AG10803 (cell line): ENCODE measurements around the gene NFATC1.

Experiments
- DNase-seq: peaks from one replicate; pipeline ENCODE4 v3.0.0; 2010; ENCODE audit warnings: low read depth
- H3K4me3 ChIP-seq: 2 replicates; pipeline ENCODE4 v1.5.1; 2011; ENCODE audit warnings: mild to moderate bottlenecking, low read length, control low read depth
- TF ChIP-seq, protein P1 (sequence below): conservative IDR thresholded peaks from 2 replicates; pipeline ENCODE4 v1.5.1; 2011; ENCODE audit warnings: mild to moderate bottlenecking, low read length, control low read depth, inconsistent platforms

NFATC1 gene

DNA sequence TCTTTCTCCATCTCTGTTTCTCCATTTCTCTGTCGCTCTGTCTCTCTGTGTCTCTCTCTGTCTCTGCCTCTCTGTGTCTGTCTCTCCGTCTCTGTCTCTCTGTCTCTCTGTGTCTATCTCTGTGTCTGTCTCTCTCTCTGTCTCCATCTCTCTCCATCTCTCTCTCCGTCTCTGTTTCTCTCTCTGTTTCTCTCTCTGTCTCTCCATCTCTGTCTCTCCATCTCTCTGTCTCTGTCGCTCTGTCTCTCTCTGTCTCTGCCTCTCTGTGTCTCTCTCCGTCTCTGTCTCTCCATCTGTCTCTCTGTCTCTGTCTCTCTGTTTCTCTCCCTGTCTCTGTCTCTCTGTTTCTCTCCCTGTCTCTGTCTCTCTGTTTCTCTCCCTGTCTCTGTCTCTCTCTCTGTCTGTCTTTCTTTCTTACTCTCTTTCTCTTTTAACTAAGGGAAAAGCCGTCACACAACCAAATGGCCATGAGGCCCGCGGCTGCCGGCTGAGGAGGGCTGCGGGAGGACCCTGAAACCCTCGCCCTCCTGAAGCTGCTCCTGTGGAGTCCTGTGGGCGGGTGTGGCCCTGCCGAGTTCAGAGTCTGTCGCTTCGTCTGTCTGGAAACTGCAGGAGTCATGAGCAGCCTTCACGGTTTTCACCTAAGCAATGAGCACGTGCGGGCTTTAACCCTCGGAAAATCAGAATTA is 29.3 kb downstream of the NFATC1 start:
- no peak overlapping the region for H3K4me3 ChIP-seq
- TF ChIP-seq, protein P1, sequence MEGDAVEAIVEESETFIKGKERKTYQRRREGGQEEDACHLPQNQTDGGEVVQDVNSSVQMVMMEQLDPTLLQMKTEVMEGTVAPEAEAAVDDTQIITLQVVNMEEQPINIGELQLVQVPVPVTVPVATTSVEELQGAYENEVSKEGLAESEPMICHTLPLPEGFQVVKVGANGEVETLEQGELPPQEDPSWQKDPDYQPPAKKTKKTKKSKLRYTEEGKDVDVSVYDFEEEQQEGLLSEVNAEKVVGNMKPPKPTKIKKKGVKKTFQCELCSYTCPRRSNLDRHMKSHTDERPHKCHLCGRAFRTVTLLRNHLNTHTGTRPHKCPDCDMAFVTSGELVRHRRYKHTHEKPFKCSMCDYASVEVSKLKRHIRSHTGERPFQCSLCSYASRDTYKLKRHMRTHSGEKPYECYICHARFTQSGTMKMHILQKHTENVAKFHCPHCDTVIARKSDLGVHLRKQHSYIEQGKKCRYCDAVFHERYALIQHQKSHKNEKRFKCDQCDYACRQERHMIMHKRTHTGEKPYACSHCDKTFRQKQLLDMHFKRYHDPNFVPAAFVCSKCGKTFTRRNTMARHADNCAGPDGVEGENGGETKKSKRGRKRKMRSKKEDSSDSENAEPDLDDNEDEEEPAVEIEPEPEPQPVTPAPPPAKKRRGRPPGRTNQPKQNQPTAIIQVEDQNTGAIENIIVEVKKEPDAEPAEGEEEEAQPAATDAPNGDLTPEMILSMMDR: no peak
- DNase-seq: no peak

DNA sequence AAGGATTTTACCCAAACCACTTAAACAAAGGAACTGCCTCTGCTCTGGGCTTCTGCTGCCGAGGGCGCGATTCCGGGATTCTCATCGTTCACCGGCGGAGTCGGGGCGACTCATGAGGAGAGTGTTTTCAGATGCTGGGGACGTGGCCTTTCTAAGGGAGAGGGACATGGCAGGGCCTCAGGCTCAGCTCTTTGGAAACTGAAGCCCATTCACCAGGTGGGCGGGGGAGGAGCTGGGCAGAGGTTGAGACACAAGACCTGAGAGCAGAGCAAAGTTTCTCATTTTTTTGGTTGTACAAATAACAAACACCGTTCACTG is 29.8 kb downstream of the NFATC1 start:
- no peak overlapping the region for H3K4me3 ChIP-seq
- TF ChIP-seq, protein P1: no peak
- DNase-seq: no peak

DNA sequence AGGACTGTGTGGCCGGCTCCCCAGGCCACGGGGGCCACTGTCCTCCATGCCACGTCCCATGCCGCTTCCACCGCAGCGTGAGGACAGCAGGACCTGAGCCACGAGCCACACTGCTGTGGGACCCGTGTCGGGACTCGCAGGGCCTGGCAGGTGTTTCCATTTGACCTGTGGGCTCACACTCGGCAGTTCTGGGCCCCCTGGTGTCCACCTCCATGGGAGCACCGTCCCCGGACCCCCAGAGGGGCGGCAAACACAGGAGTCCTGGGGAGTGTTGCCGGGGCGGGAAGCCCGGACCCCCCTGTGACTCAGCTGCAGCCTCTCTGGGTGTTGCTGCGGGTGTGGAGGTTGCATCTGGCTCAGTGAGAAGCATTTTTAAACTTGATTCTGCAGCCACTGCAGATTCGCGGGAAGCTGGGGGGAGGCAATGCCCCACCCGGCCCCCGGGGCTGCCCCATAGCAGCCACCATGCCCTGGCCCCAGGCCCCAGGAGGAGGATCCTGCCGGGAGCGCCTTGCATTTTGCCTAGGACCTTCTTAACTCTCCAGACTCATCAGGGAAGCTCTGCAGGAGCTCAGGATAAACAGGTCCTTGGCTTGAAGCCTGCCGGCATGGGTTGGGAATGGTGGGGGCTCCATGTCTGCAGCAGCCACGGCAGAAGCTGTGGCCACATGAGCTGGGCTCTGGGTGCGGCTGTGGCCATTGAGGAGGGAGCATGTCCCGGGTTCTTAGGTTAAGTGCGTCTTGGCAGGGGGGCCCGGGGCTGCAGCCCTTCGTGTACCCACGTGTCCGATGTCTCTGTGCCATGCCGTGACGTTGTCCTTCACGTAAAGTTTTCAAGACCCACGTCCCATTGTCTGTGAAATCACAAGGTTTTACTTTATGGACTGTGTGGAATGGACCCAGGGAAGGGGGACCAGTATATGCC is 30.9 kb downstream of the NFATC1 start:
- DNase-seq: no peak
- TF ChIP-seq, protein P1: no peak

DNA sequence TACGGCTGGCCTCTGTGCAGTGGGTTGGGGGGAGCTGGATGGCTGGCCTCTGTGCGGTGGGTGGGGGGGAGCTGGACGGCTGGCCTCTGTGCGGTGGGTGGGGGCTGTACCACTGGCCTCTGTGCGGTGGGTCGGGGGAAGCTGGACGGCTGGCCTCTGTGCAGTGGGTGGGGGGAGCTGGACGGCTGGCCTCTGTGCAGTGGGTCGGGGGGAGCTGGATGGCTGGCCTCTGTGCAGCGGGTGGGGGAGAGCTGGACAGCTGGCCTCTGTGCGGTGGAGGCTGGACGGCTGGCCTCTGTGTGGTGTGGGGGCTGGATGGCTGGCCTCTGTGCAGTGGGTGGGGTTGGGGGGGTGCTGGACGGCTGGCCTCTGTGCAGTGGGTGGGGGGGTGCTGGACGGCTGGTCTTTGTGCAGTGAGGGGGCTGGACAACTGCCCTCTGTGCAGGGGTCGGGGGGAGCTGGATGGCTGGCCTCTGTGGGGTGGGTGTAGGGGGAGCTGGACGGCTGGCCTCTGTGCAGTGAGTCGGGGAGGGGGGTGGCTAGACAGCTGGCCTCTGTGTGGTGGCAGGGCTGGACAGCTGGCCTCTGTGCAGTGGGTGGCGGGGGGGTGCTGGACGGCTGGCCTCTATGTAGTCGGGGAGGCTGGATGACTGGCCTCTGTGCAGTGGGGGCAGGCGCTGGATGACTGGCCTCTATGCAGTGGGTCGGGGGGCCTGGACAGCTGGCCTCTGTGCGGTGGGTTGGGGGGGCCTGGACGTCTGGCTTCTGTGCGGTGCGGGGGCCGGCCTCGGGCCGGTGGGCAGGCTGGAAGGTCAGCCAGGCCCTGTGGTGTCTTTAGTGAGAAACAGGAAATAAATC is 31.9 kb downstream of the NFATC1 start:
- H3K4me3 ChIP-seq: no peak overlapping the region
- TF ChIP-seq, protein P1: no peak
- DNase-seq: no peak

More for the DNA sequence above, 30.9 kb downstream of the NFATC1 start:
- no peak overlapping the region for H3K4me3 ChIP-seq

DNA sequence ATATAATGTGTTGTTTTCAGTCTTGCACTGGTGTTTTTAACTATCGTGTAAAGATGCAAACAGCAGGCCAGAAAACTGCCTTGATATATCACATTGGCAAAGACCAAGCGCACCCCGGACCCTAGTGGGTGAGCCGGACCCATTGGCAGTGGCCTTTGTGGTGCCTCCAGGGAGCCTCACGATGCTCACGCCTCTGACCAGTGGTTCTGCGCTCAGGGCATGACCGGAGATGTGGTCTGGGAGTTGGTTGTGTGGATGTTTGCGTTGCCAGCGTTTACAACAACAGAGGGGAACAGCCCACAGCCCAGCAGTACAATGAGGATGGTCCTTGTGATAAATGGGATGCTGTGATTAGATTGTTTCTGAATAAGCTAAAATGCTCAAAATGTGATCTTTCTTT is 32.6 kb downstream of the NFATC1 start:
- TF ChIP-seq, protein P1: no peak
- no peak overlapping the region for H3K4me3 ChIP-seq
- DNase-seq: no peak

DNA sequence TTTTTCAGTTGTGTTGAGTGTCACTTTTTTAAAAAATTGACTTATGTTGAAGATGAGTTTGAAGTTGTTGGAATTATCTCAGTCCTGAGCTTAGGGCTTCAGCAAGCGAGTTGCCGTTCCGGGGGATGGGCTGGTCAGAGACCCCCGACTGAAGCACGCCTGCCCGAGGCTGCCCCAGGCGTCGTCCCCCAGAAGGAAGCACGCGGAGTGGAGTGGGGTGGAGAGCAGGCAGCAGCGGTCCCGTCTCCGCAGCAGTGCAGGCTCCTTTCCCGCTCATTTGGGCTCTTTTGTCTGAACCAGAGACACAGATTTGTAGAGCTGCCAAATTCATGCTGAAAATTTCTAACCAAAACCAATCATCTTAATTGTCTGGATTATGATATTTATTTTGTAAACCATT is 33.7 kb downstream of the NFATC1 start:
- no peak overlapping the region for H3K4me3 ChIP-seq
- TF ChIP-seq, protein P1: no peak
- no peak for DNase-seq
